CD14-positive monocyte (primary cell): Measurements from ENCODE around the gene PIWIL4. TPM values are rescaled to one million over a fixed set of nuclear protein-coding genes. Genes with fewer than 3 reads are reported as not detected.
A peak's percentile ranks its signal among the peaks of the same experiment; 100 is the strongest.

Experiments used
- DNase-seq, 3 donors: peaks; one replicate each; pipeline ENCODE4 v3.0.0-alpha.2; 2011 to 2022
- H2AFZ ChIP-seq: 2 replicates; pipeline ENCODE4 v1.6.0; 2012; ENCODE audit warnings: mild to moderate bottlenecking, low read depth, low read length, inconsistent platforms; ENCODE audit not compliant: insufficient read depth, poor library complexity, severe bottlenecking
- H3K27ac ChIP-seq, 2 donors: 1 replicate in 1 of 2; 2 replicates in 1 of 2; pipeline ENCODE4 v1.5.1; 2012 to 2013; ENCODE audit warnings: low read length in 2 of 2, control low read depth in 1 of 2, inconsistent platforms in 1 of 2, low read depth in 1 of 2, mild to moderate bottlenecking in 1 of 2
- H3K27me3 ChIP-seq, 2 donors: one replicate each; pipeline versions ENCODE4 v1.6.0 to v1.6.1; 2011 to 2013; ENCODE audit warnings: low read length in 2 of 2; ENCODE audit not compliant: control insufficient read depth in 2 of 2, insufficient read depth in 2 of 2
- H3K36me3 ChIP-seq, 2 donors: replicated peaks in 1 of 2; 1 replicate in 1 of 2; 2 replicates in 1 of 2; pipeline versions ENCODE4 v1.5.1 to v1.6.1; 2012 to 2013; ENCODE audit warnings: low read length in 2 of 2, control low read depth in 1 of 2, inconsistent platforms in 1 of 2, mild to moderate bottlenecking in 1 of 2; ENCODE audit not compliant: insufficient read depth in 2 of 2, control insufficient read depth in 1 of 2
- H3K4me1 ChIP-seq, 2 donors: 1 replicate in 1 of 2; 2 replicates in 1 of 2; pipeline versions ENCODE4 v1.5.1 to v1.6.1; 2012 to 2013; ENCODE audit warnings: low read length in 2 of 2, control low read depth in 1 of 2, inconsistent platforms in 1 of 2, mild to moderate bottlenecking in 1 of 2, moderate library complexity in 1 of 2; ENCODE audit not compliant: insufficient read depth in 2 of 2, control insufficient read depth in 1 of 2
- H3K4me2 ChIP-seq: replicated peaks from 2 replicates; pipeline ENCODE3; 2012; ENCODE audit warnings: low read length, moderate library complexity, mild to moderate bottlenecking; ENCODE audit not compliant: poor library complexity, severe bottlenecking; ENCODE audit errors: extremely low read depth
- H3K4me3 ChIP-seq, 3 experiments: fragments of 200-600 bp in 1 of 3; sonication (generic) in 1 of 3; replicated peaks in 1 of 3; 1 replicate in 2 of 3; 2 replicates in 1 of 3; pipeline ENCODE4 v1.5.1; 2011 to 2013; ENCODE audit warnings: low read length in 3 of 3, mild to moderate bottlenecking in 3 of 3, control low read depth in 2 of 3, low read depth in 2 of 3, inconsistent platforms in 1 of 3, moderate library complexity in 1 of 3
- H3K79me2 ChIP-seq: 2 replicates; pipeline ENCODE4 v1.6.0; 2012; ENCODE audit warnings: mild to moderate bottlenecking, control low read depth, inconsistent platforms, low read length, moderate library complexity; ENCODE audit not compliant: insufficient read depth
- H3K9ac ChIP-seq: 2 replicates; pipeline ENCODE4 v1.6.0; 2017; ENCODE audit warnings: low read length, mild to moderate bottlenecking; ENCODE audit not compliant: insufficient read depth, poor library complexity, severe bottlenecking
- H3K9me3 ChIP-seq, 2 donors: replicated peaks in 1 of 2; 1 replicate in 1 of 2; 2 replicates in 1 of 2; pipeline versions ENCODE4 v1.5.1 to v1.6.1; 2012 to 2013; ENCODE audit warnings: low read length in 2 of 2, control low read depth in 1 of 2; ENCODE audit not compliant: control insufficient read depth in 1 of 2, insufficient read depth in 1 of 2
- H4K20me1 ChIP-seq: 2 replicates; pipeline ENCODE4 v1.6.0; 2012; ENCODE audit warnings: mild to moderate bottlenecking, low read length, control low read depth, moderate library complexity; ENCODE audit not compliant: insufficient read depth
- H3K27ac Mint-ChIP-seq, 7 donors: one replicate each; pipeline ENCODE4 v1.8.0; 2020; ENCODE audit warnings: mild to moderate bottlenecking in 7 of 7, mixed read lengths in 7 of 7, moderate library complexity in 6 of 7, inconsistent platforms in 2 of 7
- H3K27me3 Mint-ChIP-seq, 3 donors: one replicate each; pipeline ENCODE4 v1.8.0; 2021 to 2022; ENCODE audit warnings: low read depth in 3 of 3, mild to moderate bottlenecking in 3 of 3, mixed read lengths in 3 of 3, moderate library complexity in 3 of 3, inconsistent platforms in 1 of 3
- H3K36me3 Mint-ChIP-seq, 2 donors: one replicate each; pipeline ENCODE4 v1.8.0; 2020; ENCODE audit warnings: mixed read lengths in 2 of 2, inconsistent platforms in 1 of 2, mild to moderate bottlenecking in 1 of 2
- H3K4me1 Mint-ChIP-seq: one replicate; pipeline ENCODE4 v1.8.0; 2020; ENCODE audit warnings: mild to moderate bottlenecking, mixed read lengths
- H3K4me3 Mint-ChIP-seq, 2 donors: one replicate each; pipeline ENCODE4 v1.8.0; 2020; ENCODE audit warnings: mild to moderate bottlenecking in 2 of 2, mixed read lengths in 2 of 2, moderate library complexity in 1 of 2
- H3K9me3 Mint-ChIP-seq, 7 donors: one replicate each; pipeline ENCODE4 v1.8.0; 2020 to 2022; ENCODE audit warnings: mixed read lengths in 7 of 7, mild to moderate bottlenecking in 6 of 7, moderate library complexity in 6 of 7, inconsistent platforms in 2 of 7
- WGBS: methylation state at CpG from one replicate; pipeline ENCODE4 v1.1.5; 2013; ENCODE audit warnings: missing lambda C conversion rate; ENCODE audit not compliant: insufficient coverage; 5-methylcytosine and 5-hydroxymethylcytosine counted together
- intact Hi-C, 2 donors: fragments of 100-400 bp; cut with micrococcal nuclease; formaldehyde crosslinking; loops; one replicate each; pipeline versions ENCODE4 v1.15.0 to v1.15.1; 2023
- polyA plus RNA-seq, 3 donors: library from polyadenylated mRNA; depleted of rRNA in 1 of 3; unstranded in 2 of 3; stranded (reverse) in 1 of 3; fragments of 300-500 nt in 2 of 3; fragments of >200 nt in 1 of 3; fragmentation: Illumina TruSeq in 2 of 3; gene quantifications; 1 replicate in 2 of 3; 2 replicates in 1 of 3; pipeline ENCODE4 v1.2.3, GENCODE V29; 2012 to 2021
- TF ChIP-seq, protein P1 (sequence below): fragments of 200-600 bp; IDR thresholded peaks from one replicate; pipeline ENCODE4 v1.8.0; 2022; ENCODE audit warnings: antibody characterized with exemption, mild to moderate bottlenecking

PIWIL4 gene
- polyA plus RNA-seq, 3 donors: 0.98 to 14.2 (median 1.1) TPM

DNA sequence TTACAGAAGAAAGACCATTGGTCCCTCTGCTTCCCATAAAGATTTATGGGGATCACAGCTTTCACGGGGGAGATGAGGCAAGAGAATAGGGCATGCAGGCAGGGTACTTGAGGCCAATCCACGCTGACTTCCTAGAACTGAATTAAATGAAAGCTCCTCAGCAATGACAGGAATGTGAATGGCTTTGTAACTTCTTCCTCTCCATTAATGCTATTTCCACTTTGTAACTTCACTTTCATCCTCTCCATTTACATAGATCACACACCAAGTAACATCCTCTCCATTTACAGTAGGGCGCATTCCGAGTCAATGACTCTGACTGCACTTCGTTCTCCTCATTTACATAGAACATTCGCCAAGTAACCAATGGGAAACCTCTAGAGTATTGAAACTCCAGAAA is 89.8 kb downstream of the PIWIL4 start:
- Histone ChIP-seq H2AFZ (no peak overlapping the region), H3K4me2 (no peak overlapping the region), H3K4me3 (no peak overlapping the region), H3K27ac (no peak overlapping the region), H3K9me3 (no peaks in the 10 kb centered on the region), H3K9ac (no peak overlapping the region), H3K4me1 (no peaks in the 10 kb centered on the region), H3K36me3 (no peaks in the 10 kb centered on the region), H4K20me1 (no peaks in the 10 kb centered on the region), H3K27me3 (no peaks in the 10 kb centered on the region), H3K79me2 (no peaks in the 10 kb centered on the region)
- no peaks in the 10 kb centered on the region for H3K36me3 Mint-ChIP-seq
- H3K27me3 Mint-ChIP-seq: peaks cover 0 to 5% (median 4%) of the 10 kb centered on the region in 3 donors
- TF ChIP-seq, protein P1, sequence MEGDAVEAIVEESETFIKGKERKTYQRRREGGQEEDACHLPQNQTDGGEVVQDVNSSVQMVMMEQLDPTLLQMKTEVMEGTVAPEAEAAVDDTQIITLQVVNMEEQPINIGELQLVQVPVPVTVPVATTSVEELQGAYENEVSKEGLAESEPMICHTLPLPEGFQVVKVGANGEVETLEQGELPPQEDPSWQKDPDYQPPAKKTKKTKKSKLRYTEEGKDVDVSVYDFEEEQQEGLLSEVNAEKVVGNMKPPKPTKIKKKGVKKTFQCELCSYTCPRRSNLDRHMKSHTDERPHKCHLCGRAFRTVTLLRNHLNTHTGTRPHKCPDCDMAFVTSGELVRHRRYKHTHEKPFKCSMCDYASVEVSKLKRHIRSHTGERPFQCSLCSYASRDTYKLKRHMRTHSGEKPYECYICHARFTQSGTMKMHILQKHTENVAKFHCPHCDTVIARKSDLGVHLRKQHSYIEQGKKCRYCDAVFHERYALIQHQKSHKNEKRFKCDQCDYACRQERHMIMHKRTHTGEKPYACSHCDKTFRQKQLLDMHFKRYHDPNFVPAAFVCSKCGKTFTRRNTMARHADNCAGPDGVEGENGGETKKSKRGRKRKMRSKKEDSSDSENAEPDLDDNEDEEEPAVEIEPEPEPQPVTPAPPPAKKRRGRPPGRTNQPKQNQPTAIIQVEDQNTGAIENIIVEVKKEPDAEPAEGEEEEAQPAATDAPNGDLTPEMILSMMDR: no peak
- H3K9me3 Mint-ChIP-seq: no peaks in the 10 kb centered on the region
- no peak for DNase-seq
- intact Hi-C loops: no loop called here
- no peaks in the 10 kb centered on the region for H3K4me1 Mint-ChIP-seq
- no peak overlapping the region for H3K27ac Mint-ChIP-seq
- WGBS: 95% methylated on average over 6 of the region's 6 CpGs
- H3K4me3 Mint-ChIP-seq: no peak overlapping the region

DNA sequence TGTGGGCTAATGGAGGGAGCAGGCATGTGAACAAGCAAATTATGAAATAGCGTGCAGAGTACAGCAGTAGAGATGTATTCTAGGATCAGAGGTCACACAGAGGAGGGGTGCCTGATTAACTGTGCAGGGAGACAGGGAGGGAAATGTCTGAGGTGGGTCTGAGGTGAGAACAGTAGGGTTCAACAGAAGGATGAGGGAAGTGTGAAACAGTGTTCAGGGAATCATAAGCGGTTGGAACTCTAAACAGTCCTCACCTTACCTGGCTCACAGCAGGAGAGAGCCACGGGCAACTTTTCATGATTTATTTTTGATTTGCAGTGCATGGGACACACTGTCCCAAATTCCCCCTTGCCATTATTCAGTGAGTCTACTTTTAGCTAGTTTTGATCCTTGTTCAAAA is 90.5 kb downstream of the PIWIL4 start:
- TF ChIP-seq, protein P1: no peak
- WGBS: 100% methylated on average over 1 of the region's 3 CpGs
- no peak overlapping the region for H3K9ac ChIP-seq
- Mint-ChIP-seq H3K36me3 (no peaks in the 10 kb centered on the region), H3K4me1 (no peaks in the 10 kb centered on the region), H3K27ac (peak overlapping the region in 1 of 7 donors; percentile 59), H3K27me3 (peaks cover 0 to 5% (median 4%) of the 10 kb centered on the region in 3 donors), H3K9me3 (no peaks in the 10 kb centered on the region), H3K4me3 (no peak overlapping the region)
- no peaks in the 10 kb centered on the region for H3K79me2 ChIP-seq
- H3K36me3 ChIP-seq: no peaks in the 10 kb centered on the region
- H3K9me3 ChIP-seq: no peaks in the 10 kb centered on the region
- no peak overlapping the region for H3K4me3 ChIP-seq
- no peak for DNase-seq
- no peak overlapping the region for H3K27ac ChIP-seq
- no peaks in the 10 kb centered on the region for H4K20me1 ChIP-seq
- H2AFZ ChIP-seq: no peak overlapping the region
- no peak overlapping the region for H3K4me2 ChIP-seq
- no peaks in the 10 kb centered on the region for H3K27me3 ChIP-seq
- intact Hi-C loops: no loop called here
- H3K4me1 ChIP-seq: no peaks in the 10 kb centered on the region
